Stomach (tissue), 9 donors: ENCODE measurements around the gene NEURL2. TPM values are rescaled to one million over a fixed set of nuclear protein-coding genes. Genes with fewer than 3 reads are reported as not detected.

Experiments
- DNase-seq, 2 donors: peaks; one replicate each; pipeline versions ENCODE4 v3.0.0 to v3.0.0-alpha.2; 2013 to 2019
- H3K27ac ChIP-seq, 5 donors: fragments of 200-600 bp in 4 of 5; sonication (generic) in 4 of 5; one replicate each; pipeline ENCODE4 v1.5.1; 2013 to 2019; ENCODE audit warnings: mild to moderate bottlenecking in 1 of 5, moderate library complexity in 1 of 5
- H3K27me3 ChIP-seq, 3 donors: fragments of 200-600 bp; sonication (generic); one replicate each; pipeline ENCODE4 v1.5.1; 2017 to 2019; ENCODE audit warnings: mixed run types in 1 of 3
- H3K36me3 ChIP-seq, 4 donors: fragments of 200-600 bp; sonication (generic); 1 replicate in 3 of 4; 2 replicates in 1 of 4; pipeline ENCODE4 v1.5.1; 2016 to 2019
- H3K4me1 ChIP-seq, 4 donors: fragments of 200-600 bp; sonication (generic); one replicate each; pipeline ENCODE4 v1.5.1; 2016 to 2019
- H3K4me3 ChIP-seq, 4 donors: fragments of 200-600 bp; sonication (generic) in 3 of 4; one replicate each; pipeline ENCODE4 v1.5.1; 2016 to 2019; ENCODE audit warnings: mild to moderate bottlenecking in 1 of 4
- H3K9me3 ChIP-seq, 4 donors: fragments of 200-600 bp; sonication (generic); one replicate each; pipeline ENCODE4 v1.5.1; 2016 to 2019
- EP300 ChIP-seq: sonication (generic); formaldehyde crosslinking; IDR thresholded peaks from one replicate; pipeline ENCODE4 v1.6.1; 2017; ENCODE audit warnings: antibody characterized with exemption
- POLR2A ChIP-seq, 4 donors: fragments of 450-650 bp; IDR thresholded peaks; one replicate each; pipeline ENCODE4 v1.6.1; 2016; ENCODE audit warnings: antibody characterized with exemption in 4 of 4, control low read depth in 2 of 4, mild to moderate bottlenecking in 1 of 4, moderate library complexity in 1 of 4
- POLR2AphosphoS5 ChIP-seq, 3 donors: sonication (generic); formaldehyde crosslinking; IDR thresholded peaks; one replicate each; pipeline ENCODE4 v1.6.1; 2016; ENCODE audit warnings: antibody characterized with exemption in 3 of 3
- WGBS, 5 donors: extraction: QIAGEN DNeasy Blood & Tissue Kit in 3 of 5; methylation state at CpG; one replicate each; pipeline versions ENCODE4 v1.1.5 to v1.1.7; 2013 to 2018; 5-methylcytosine and 5-hydroxymethylcytosine counted together
- intact Hi-C: fragments of 100-400 bp; cut with DNase I; formaldehyde crosslinking; loops from one replicate; pipeline ENCODE4 v1.15.1; 2023; ENCODE audit warnings: low total_unique reads
- polyA plus RNA-seq, 3 donors: library from polyadenylated mRNA; stranded (reverse); fragments of 200-250 nt; gene quantifications; one replicate each; pipeline ENCODE4 v1.2.3, GENCODE V29; 2013
- total RNA-seq, 5 donors: library from RNA; depleted of rRNA; stranded (reverse); fragments of >200 nt; gene quantifications; one replicate each; pipeline versions ENCODE4 v1.1.0 to v1.2.3, GENCODE V29; 2014 to 2016
- TF ChIP-seq, protein P1 (sequence below), 7 experiments: fragments of 450-650 bp in 4 of 7; fragments of 200-600 bp in 3 of 7; sonication (generic) in 3 of 7; IDR thresholded peaks; one replicate each; pipeline ENCODE4 v1.5.1; 2016 to 2019; ENCODE audit warnings: antibody characterized with exemption in 7 of 7, control low read depth in 2 of 7, mild to moderate bottlenecking in 1 of 7
- donor health status: healthy with polysubstance abuse.
- donor health status: Bipolar disorder and iron deficiency.
- donor health status: healthy.

Gene NEURL2
- total and polyA plus RNA-seq, 8 donors: 3.3 to 29.9 (median 3.9) TPM; not detected in 1

DNA sequence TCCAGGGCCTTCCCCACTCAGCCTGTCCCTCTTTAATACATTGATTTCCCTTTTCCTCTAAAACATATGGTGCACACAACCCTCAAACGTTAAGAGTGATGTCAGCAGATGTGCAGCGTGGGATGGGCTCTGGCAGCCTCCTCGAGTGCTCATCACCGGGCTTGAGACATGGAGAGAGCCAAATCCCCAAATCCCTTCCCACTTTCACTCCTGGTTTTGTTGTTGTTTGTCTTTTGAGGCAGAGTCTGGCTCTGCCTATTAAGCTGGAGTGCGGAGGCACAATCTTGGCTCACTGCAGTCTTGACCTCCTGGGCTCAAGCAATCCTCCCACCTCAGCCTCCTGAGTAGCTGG, 26.8 kb upstream of the NEURL2 start:
- H3K4me1 ChIP-seq: peaks cover 19 to 67% (median 37%) of the 10 kb centered on the region in 4 donors
- DNase-seq: peak in 1 of 2 donors; percentile 83
- WGBS, 5 donors: 63 to 83% (median 70%) methylated on average over 5 of the region's 5 CpGs
- no peaks in the 10 kb centered on the region for H3K36me3 ChIP-seq
- H3K27me3 ChIP-seq: no peaks in the 10 kb centered on the region
- TF ChIP-seq POLR2A (IDR thresholded peaks at IDR 0.05): no peak
- TF ChIP-seq POLR2AphosphoS5 (IDR thresholded peaks at IDR 0.05): no peak
- TF ChIP-seq EP300: no peak
- TF ChIP-seq, protein P1, sequence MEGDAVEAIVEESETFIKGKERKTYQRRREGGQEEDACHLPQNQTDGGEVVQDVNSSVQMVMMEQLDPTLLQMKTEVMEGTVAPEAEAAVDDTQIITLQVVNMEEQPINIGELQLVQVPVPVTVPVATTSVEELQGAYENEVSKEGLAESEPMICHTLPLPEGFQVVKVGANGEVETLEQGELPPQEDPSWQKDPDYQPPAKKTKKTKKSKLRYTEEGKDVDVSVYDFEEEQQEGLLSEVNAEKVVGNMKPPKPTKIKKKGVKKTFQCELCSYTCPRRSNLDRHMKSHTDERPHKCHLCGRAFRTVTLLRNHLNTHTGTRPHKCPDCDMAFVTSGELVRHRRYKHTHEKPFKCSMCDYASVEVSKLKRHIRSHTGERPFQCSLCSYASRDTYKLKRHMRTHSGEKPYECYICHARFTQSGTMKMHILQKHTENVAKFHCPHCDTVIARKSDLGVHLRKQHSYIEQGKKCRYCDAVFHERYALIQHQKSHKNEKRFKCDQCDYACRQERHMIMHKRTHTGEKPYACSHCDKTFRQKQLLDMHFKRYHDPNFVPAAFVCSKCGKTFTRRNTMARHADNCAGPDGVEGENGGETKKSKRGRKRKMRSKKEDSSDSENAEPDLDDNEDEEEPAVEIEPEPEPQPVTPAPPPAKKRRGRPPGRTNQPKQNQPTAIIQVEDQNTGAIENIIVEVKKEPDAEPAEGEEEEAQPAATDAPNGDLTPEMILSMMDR (IDR thresholded peaks at IDR 0.05): no peak
- intact Hi-C loops: no loop called here
- H3K27ac ChIP-seq: peak overlapping the region; percentile 29 to 83 (median 52)
- no peaks in the 10 kb centered on the region for H3K9me3 ChIP-seq
- H3K4me3 ChIP-seq: no peak overlapping the region

DNA sequence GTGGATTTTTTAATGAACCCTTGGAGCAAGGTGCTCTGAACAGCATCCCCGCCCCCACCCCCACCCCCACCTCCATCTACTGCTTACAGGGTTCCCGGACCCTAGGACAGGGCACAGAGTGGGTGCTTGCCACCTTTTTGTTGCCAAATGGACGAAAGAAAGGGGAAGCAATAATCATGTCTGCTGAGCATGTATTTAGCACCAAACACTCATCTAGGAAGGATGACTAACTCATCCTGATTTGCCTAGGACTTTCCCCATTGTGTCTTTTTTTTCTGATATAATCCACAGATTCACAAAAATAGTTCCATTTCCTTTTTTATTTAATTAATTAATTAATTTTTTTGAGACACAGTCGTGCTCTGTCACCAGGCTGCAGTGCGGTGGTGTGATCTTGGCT, 22.1 kb upstream of the NEURL2 start:
- WGBS, 5 donors: 56 to 72% (median 64%) methylated on average over 5 of the region's 5 CpGs
- DNase-seq: no peak
- intact Hi-C loops: no loop called here
- no peaks in the 10 kb centered on the region for H3K9me3 ChIP-seq
- TF ChIP-seq, protein P1 (IDR thresholded peaks at IDR 0.05): no peak
- TF ChIP-seq EP300: no peak
- TF ChIP-seq POLR2AphosphoS5 (IDR thresholded peaks at IDR 0.05): no peak
- TF ChIP-seq POLR2A (IDR thresholded peaks at IDR 0.05): no peak
- H3K36me3 ChIP-seq: peaks cover 0 to 4% (median 0%) of the 10 kb centered on the region in 4 donors
- H3K27me3 ChIP-seq: peaks cover 0 to 11% (median 0%) of the 10 kb centered on the region in 3 donors
- peaks cover 13 to 58% (median 28%) of the 10 kb centered on the region in 4 donors for H3K4me1 ChIP-seq
- H3K27ac ChIP-seq: peak overlapping the region in 2 of 5 donors; percentile 84 to 86
- H3K4me3 ChIP-seq: no peak overlapping the region

DNA sequence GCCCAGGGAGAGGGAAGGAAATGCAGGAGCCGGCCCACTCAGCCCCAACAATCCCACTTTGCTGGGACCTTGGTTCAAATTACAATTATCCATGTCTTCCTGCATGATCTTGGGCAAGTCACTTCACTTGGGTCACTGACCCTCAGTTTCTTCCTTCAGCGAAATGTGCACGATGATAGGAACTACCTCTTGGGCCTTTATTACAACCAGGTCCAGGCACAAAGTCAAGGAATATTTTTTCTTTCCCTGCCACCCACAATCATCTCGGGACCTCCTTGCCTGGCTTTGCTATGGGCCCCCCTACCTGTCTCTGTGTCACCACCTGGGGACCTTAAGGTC, 21.3 kb upstream of the NEURL2 start:
- intact Hi-C loops: no loop called here
- H3K27me3 ChIP-seq: peaks cover 0 to 11% (median 0%) of the 10 kb centered on the region in 3 donors
- no peaks in the 10 kb centered on the region for H3K9me3 ChIP-seq
- H3K27ac ChIP-seq: peak overlapping the region; percentile 84 to 88 (median 85)
- H3K36me3 ChIP-seq: peaks cover 0 to 12% (median 2%) of the 10 kb centered on the region in 4 donors
- no peak for TF ChIP-seq POLR2AphosphoS5 (IDR thresholded peaks at IDR 0.05)
- TF ChIP-seq, protein P1 (IDR thresholded peaks at IDR 0.05): no peak
- peak overlapping the region; percentile 54 to 61 (median 58) for H3K4me3 ChIP-seq
- WGBS, 5 donors: 19 to 45% (median 30%) methylated on average over 4 of the region's 4 CpGs
- no peak for DNase-seq
- peaks cover 13 to 57% (median 25%) of the 10 kb centered on the region in 4 donors for H3K4me1 ChIP-seq

DNA sequence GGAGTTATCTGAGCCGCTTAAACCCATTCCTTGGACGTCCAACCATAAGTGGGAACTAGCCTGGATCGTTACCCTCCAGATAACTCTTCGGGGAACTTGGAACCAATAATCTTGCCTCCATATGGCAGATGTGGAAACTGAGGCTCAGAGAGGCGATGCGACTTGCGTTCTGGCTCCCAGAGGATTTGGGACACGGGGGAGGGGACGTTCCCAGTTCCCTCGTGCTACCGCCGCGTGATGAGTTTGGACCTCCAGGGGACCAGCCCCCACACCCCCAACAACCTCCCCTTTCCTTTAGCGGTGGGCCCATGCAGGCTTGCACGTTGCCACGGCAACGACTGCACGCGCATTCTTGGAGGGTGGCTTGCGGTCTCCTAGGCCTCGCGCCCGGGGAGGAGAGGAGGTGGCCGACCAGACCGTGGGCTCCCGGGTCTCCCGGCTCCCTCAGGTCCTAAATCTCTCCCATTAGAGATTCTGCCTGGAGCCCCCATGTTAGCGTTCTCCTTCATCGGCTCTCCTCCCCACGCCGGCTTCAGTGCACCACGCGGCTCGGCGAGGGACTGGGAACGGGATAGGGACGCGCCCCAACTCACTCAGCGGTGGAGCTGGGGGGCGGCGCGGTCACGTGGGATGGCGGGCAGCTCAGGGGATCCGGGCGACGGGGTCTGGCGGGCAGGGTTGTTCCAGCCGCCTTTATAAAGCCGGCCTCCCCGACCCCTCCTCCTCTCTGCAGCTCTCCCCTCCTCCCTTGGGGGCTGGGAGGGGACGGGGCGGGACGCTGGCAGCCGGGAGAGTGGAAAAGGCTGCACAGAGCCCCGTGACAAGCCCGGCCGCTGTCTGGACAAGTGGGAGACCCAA, 20.7 kb upstream of the NEURL2 start, which contains the start of gene PLTP:
PLTP (minus strand) TSS at position 670 of the 858 bp plus-strand sequence. CDS start 703 bp downstream, outside the sequence.
- no peaks in the 10 kb centered on the region for H3K9me3 ChIP-seq
- H3K27me3 ChIP-seq: peaks cover 0 to 11% (median 0%) of the 10 kb centered on the region in 3 donors
- DNase-seq: peak; percentile 58 to 88
- intact Hi-C loops: no loop called here
- H3K36me3 ChIP-seq: peaks cover 0 to 18% (median 5%) of the 10 kb centered on the region in 4 donors
- peak within 1 kb of the TSS; percentile 84 to 88 (median 85) for H3K27ac ChIP-seq
- 0 to 3% (median 2%) methylated on average over 19 to 58 of the region's 58 CpGs for WGBS, 5 donors
- peak within 1 kb of the TSS; percentile 54 to 61 (median 58) for H3K4me3 ChIP-seq
- H3K4me1 ChIP-seq: peaks cover 13 to 54% (median 25%) of the 10 kb centered on the region in 4 donors
- TF ChIP-seq POLR2AphosphoS5 (IDR thresholded peaks at IDR 0.05) (peak in 2 of 3 donors; percentile 51 to 77), EP300 (no peak)
- TF ChIP-seq, protein P1 (IDR thresholded peaks at IDR 0.05): no peak
